HCT116 (cell line): ENCODE data around the gene PTX3.

ENCODE experiments used
- CEBPB ChIP-seq: IDR thresholded peaks from 2 replicates; pipeline ENCODE4 v1.6.1; 2012; ENCODE audit warnings: low read depth
- CTCF ChIP-seq, 3 experiments: fragments of 200-600 bp in 1 of 3; sonication (generic) in 1 of 3; IDR thresholded peaks in 2 of 3; conservative IDR thresholded peaks in 1 of 3; 2 replicates each; pipeline ENCODE4 v1.5.1; 2012 to 2017; ENCODE audit warnings: low read depth in 2 of 3, low read length in 2 of 3, antibody characterized with exemption in 1 of 3, borderline replicate concordance in 1 of 3, control low read depth in 1 of 3, mild to moderate bottlenecking in 1 of 3, mixed read lengths in 1 of 3, mixed run types in 1 of 3, moderate library complexity in 1 of 3; ENCODE audit not compliant: insufficient read depth in 1 of 3
- POLR2A ChIP-seq: IDR thresholded peaks from 2 replicates; pipeline ENCODE4 v1.7.0; 2011; ENCODE audit warnings: borderline replicate concordance; ENCODE audit not compliant: insufficient read depth, insufficient read length; ENCODE audit errors: extremely low read depth
- SIN3A ChIP-seq: IDR thresholded peaks from 2 replicates; pipeline ENCODE4 v1.6.1; 2012; ENCODE audit warnings: low read depth
- ZBTB33 ChIP-seq: IDR thresholded peaks from 2 replicates; pipeline ENCODE4 v1.6.1; 2011; ENCODE audit warnings: mild to moderate bottlenecking, low read length, moderate library complexity; ENCODE audit not compliant: insufficient replicate concordance; ENCODE audit errors: extremely low read depth

- no peak for TF ChIP-seq ZBTB33
- no peak for TF ChIP-seq CEBPB
- TF ChIP-seq SIN3A = no peak
- TF ChIP-seq CTCF (IDR thresholded peaks at IDR 0.05 in 2 of 3, conservative IDR thresholded peaks at IDR 0.05 in 1 of 3; ENCODE audit: borderline replicate concordance in 1 of 3, insufficient read depth in 1 of 3, low read depth in 2 of 3, low read length in 2 of 3) = no peak
- no peak for TF ChIP-seq POLR2A
Observed at GRCh38 chr3:157410945-157411344, 25.7 kb upstream of the PTX3 start.
